Chondrocyte (in vitro differentiated cells): ENCODE measurements around the gene SLTM. TPM values are rescaled to one million over a fixed set of nuclear protein-coding genes. Genes with fewer than 3 reads are reported as not detected.

Experiments
- DNase-seq: peaks from one replicate; pipeline ENCODE4 v3.0.0; 2021; ENCODE audit warnings: mixed read lengths, low spot score
- H3K27ac Mint-ChIP-seq: one replicate; pipeline ENCODE4 v1.8.0; 2021; ENCODE audit warnings: mild to moderate bottlenecking, moderate library complexity, mixed read lengths; ENCODE audit not compliant: unreplicated experiment
- H3K27me3 Mint-ChIP-seq: 2 replicates; pipeline ENCODE4 v1.8.0; 2021; ENCODE audit warnings: low read depth, mixed read lengths
- H3K36me3 Mint-ChIP-seq: 2 replicates; pipeline ENCODE4 v1.8.0; 2021; ENCODE audit warnings: low read depth, mixed read lengths
- H3K4me1 Mint-ChIP-seq: 2 replicates; pipeline ENCODE4 v1.8.0; 2021; ENCODE audit warnings: low read depth, mild to moderate bottlenecking, mixed read lengths
- H3K4me3 Mint-ChIP-seq: one replicate; pipeline ENCODE4 v1.8.0; 2021; ENCODE audit warnings: mild to moderate bottlenecking, moderate library complexity, mixed read lengths; ENCODE audit not compliant: unreplicated experiment
- H3K9me3 Mint-ChIP-seq: 2 replicates; pipeline ENCODE4 v1.8.0; 2021; ENCODE audit warnings: low read depth, mixed read lengths
- total RNA-seq: library from RNA; stranded (reverse); gene quantifications from 3 replicates; pipeline ENCODE4 v1.2.1, GENCODE V29; 2021
- TF ChIP-seq, protein P1 (sequence below): fragments of 200-600 bp; sonication (generic); IDR thresholded peaks from 2 replicates; pipeline ENCODE4 v1.5.0; 2021; ENCODE audit warnings: antibody characterized with exemption, mild to moderate bottlenecking, moderate library complexity

The SLTM gene
- total RNA-seq, 1 donor from 2014 or later = 71.7 TPM

GRCh38 chr15:58873267-58873666 lies 60.2 kb downstream of the SLTM start:
- TF ChIP-seq, protein P1, sequence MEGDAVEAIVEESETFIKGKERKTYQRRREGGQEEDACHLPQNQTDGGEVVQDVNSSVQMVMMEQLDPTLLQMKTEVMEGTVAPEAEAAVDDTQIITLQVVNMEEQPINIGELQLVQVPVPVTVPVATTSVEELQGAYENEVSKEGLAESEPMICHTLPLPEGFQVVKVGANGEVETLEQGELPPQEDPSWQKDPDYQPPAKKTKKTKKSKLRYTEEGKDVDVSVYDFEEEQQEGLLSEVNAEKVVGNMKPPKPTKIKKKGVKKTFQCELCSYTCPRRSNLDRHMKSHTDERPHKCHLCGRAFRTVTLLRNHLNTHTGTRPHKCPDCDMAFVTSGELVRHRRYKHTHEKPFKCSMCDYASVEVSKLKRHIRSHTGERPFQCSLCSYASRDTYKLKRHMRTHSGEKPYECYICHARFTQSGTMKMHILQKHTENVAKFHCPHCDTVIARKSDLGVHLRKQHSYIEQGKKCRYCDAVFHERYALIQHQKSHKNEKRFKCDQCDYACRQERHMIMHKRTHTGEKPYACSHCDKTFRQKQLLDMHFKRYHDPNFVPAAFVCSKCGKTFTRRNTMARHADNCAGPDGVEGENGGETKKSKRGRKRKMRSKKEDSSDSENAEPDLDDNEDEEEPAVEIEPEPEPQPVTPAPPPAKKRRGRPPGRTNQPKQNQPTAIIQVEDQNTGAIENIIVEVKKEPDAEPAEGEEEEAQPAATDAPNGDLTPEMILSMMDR = no peak
- Mint-ChIP-seq H3K27me3 (no peaks in the 10 kb centered on the region), H3K36me3 (peaks cover 15% of the 10 kb centered on the region), H3K9me3 (no peaks in the 10 kb centered on the region), H3K27ac (no peak overlapping the region), H3K4me1 (no peaks in the 10 kb centered on the region), H3K4me3 (no peak overlapping the region)
- no peak for DNase-seq

- Mint-ChIP-seq H3K27ac (no peak overlapping the region), H3K9me3 (no peaks in the 10 kb centered on the region), H3K4me3 (no peak overlapping the region), H3K27me3 (no peaks in the 10 kb centered on the region), H3K4me1 (no peaks in the 10 kb centered on the region), H3K36me3 (peaks cover 2% of the 10 kb centered on the region)
- no peak for DNase-seq
- TF ChIP-seq, protein P1 = no peak
Observed at GRCh38 chr15:58870451-58870850, 63.0 kb downstream of the SLTM start.

DNA sequence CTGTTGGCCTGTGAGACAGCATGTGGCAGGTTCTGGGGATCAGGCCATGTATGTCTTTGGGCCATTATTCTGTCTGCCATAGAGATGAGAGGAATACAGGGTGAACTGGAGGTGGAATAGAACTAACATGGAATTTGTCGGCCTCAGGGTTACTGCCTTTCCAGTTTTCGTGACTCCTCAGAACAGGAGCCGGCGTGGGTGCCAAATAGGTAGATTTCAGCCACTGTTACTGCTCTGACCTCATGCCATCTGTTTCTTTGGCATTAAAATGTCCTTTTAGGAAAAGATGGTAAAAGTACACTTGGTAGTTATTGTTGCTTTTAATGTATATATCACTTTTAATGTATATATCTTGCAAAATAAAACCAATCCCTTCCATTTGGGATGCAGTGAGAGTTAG lies 65.6 kb downstream of the SLTM start:
- no peaks in the 10 kb centered on the region for H3K4me1 Mint-ChIP-seq
- no peak for DNase-seq
- H3K27ac Mint-ChIP-seq = no peak overlapping the region
- H3K27me3 Mint-ChIP-seq = no peaks in the 10 kb centered on the region
- H3K9me3 Mint-ChIP-seq = no peaks in the 10 kb centered on the region
- TF ChIP-seq, protein P1 = no peak
- no peak overlapping the region for H3K4me3 Mint-ChIP-seq
- H3K36me3 Mint-ChIP-seq = peaks cover 2% of the 10 kb centered on the region

DNA sequence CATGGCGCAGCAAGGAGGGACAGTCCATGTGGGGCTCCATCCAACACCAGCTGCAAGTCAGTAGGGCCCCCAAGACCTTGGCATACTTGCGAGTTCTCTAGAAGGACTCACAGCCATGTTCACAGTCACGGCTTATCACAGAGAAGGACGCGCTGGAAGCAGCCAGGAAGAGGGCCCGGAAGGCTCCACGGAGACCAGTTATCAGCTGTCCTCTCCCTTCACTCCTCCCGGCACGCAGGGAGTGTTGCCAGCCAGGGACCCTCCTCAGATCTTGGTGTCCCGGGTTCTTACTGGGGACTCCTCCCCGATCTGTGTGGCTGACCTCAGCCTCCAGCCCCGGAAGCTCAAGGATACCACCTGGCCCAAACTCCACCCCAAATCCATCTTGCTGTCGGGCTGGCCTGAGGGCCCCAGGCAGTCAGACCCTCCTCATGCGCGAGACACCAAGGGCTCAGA lies 68.0 kb downstream of the SLTM start:
- Mint-ChIP-seq H3K4me3 (no peak overlapping the region), H3K4me1 (no peaks in the 10 kb centered on the region), H3K27ac (no peak overlapping the region), H3K27me3 (no peaks in the 10 kb centered on the region), H3K9me3 (no peaks in the 10 kb centered on the region), H3K36me3 (peaks cover 2% of the 10 kb centered on the region)
- TF ChIP-seq, protein P1 = no peak
- DNase-seq = no peak

DNA sequence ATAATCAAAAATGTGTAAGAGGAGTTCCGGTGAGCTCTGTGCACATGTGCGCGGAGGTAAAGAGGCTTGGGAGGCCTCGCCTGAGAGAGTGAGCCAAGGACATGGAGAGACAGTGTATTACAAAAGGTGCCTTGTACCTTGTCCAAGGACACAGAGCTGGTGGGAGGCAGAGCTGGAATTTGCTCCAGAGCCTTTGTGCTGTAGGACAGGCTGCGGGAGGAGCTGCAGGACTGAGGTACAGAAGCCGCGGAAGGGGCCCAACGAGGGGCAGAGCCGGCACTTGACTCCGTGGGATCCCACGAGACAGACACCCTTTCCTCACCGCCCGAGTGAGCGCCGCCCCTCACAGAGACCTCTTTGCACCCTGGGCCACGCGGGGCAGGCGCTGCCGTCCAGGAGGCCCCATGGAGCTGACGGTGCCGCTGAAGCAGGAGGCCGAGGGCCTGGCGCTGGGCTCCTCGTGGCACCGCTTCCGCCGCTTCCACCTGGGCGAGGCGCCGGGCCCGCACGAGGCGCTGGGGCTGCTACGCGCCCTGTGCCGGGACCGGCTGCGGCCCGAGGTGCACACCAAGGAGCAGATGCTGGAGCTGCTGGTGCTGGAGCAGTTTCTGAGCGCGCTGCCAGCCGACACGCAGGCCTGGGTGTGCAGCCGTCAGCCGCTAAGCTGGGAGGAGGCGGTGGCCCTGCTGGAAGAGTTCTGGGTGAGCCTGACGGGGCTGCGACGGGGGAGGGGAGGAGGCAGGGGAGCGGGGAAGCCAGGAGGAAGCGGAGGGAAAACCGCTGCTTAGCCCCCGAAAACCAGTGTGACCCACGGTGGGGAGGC lies 68.7 kb downstream of the SLTM start:
- H3K4me3 Mint-ChIP-seq = no peak overlapping the region
- no peak for DNase-seq
- no peaks in the 10 kb centered on the region for H3K9me3 Mint-ChIP-seq
- no peaks in the 10 kb centered on the region for H3K4me1 Mint-ChIP-seq
- H3K27ac Mint-ChIP-seq = no peak overlapping the region
- peaks cover 2% of the 10 kb centered on the region for H3K36me3 Mint-ChIP-seq
- TF ChIP-seq, protein P1 = no peak
- no peaks in the 10 kb centered on the region for H3K27me3 Mint-ChIP-seq
